GM08714 (cell line): Measurements from ENCODE around the gene AGPAT4.
"Not testable (repeated sequence)": the region's sequence is repeated elsewhere in the genome, so short reads cannot be mapped to it uniquely, and the experiment has no call there.

ENCODE experiments used
- H3K4me3 ChIP-seq: fragments of 200-500 bp; sonication (Bioruptor generic); 2 replicates; pipeline ENCODE4 v1.5.1; 2014; ENCODE audit warnings: mild to moderate bottlenecking, low read length, inconsistent platforms
- ZNF274 ChIP-seq: IDR thresholded peaks from 2 replicates; pipeline ENCODE4 v1.6.1; 2012; ENCODE audit warnings: mild to moderate bottlenecking, low read depth, low read length

Gene AGPAT4

GRCh38 chr6:161134550-161135298 lies 139.1 kb downstream of the AGPAT4 start:
- no peak overlapping the region for H3K4me3 ChIP-seq
- no peak for TF ChIP-seq ZNF274

GRCh38 chr6:161133963-161134362 lies 139.9 kb downstream of the AGPAT4 start:
- TF ChIP-seq ZNF274, result no peak

GRCh38 chr6:161132384-161132783 lies 141.5 kb downstream of the AGPAT4 start:
- H3K4me3 ChIP-seq, result no peak overlapping the region
- no peak for TF ChIP-seq ZNF274

More at GRCh38 chr6:161133963-161134362, 139.9 kb downstream of the AGPAT4 start:
- H3K4me3 ChIP-seq, result no peak overlapping the region

GRCh38 chr6:161130967-161131766 lies 142.7 kb downstream of the AGPAT4 start:
- H3K4me3 ChIP-seq, result no peak overlapping the region
- TF ChIP-seq ZNF274, result no peak

GRCh38 chr6:161130541-161130940 lies 143.3 kb downstream of the AGPAT4 start:
- H3K4me3 ChIP-seq, result no peak overlapping the region
- no peak for TF ChIP-seq ZNF274

- no peak for TF ChIP-seq ZNF274
- no peak overlapping the region for H3K4me3 ChIP-seq
Measured at GRCh38 chr6:161128680-161129196, 145.1 kb downstream of the AGPAT4 start.

GRCh38 chr6:161128230-161128629 lies 145.6 kb downstream of the AGPAT4 start:
- H3K4me3 ChIP-seq, result no peak overlapping the region
- TF ChIP-seq ZNF274, result no peak

- no peak for TF ChIP-seq ZNF274
- H3K4me3 ChIP-seq, result no peak overlapping the region
Measured at GRCh38 chr6:161127071-161127740, 146.7 kb downstream of the AGPAT4 start.

- no peak for TF ChIP-seq ZNF274
- no peak overlapping the region for H3K4me3 ChIP-seq
Measured at GRCh38 chr6:161125591-161125990, 148.3 kb downstream of the AGPAT4 start.

GRCh38 chr6:161123319-161123718 lies 150.5 kb downstream of the AGPAT4 start:
- not testable (repeated sequence) for H3K4me3 ChIP-seq

- TF ChIP-seq ZNF274, result no peak
Measured at GRCh38 chr6:161117942-161118341, 155.9 kb downstream of the AGPAT4 start.

GRCh38 chr6:161117308-161117707 lies 156.6 kb downstream of the AGPAT4 start:
- H3K4me3 ChIP-seq, result no peak overlapping the region
- TF ChIP-seq ZNF274, result no peak

More at GRCh38 chr6:161117942-161118341, 155.9 kb downstream of the AGPAT4 start:
- H3K4me3 ChIP-seq, result no peak overlapping the region

GRCh38 chr6:161116554-161116953 lies 157.3 kb downstream of the AGPAT4 start:
- no peak for TF ChIP-seq ZNF274
- H3K4me3 ChIP-seq, result no peak overlapping the region

- no peak for TF ChIP-seq ZNF274
- H3K4me3 ChIP-seq, result no peak overlapping the region
Measured at GRCh38 chr6:161115468-161115867, 158.4 kb downstream of the AGPAT4 start.

- no peak for TF ChIP-seq ZNF274
Measured at GRCh38 chr6:161111261-161111660, 162.6 kb downstream of the AGPAT4 start.

More at GRCh38 chr6:161111261-161111660, 162.6 kb downstream of the AGPAT4 start:
- H3K4me3 ChIP-seq, result no peak overlapping the region
